Measurements from ENCODE around the gene GRAP2.

GRAP2 gene

GRCh38 chr22:39915295-39915726 is 14.4 kb downstream of the GRAP2 start:
- DNase-seq (ENCODE audit: low read depth) = no peak
- H3K4me3 ChIP-seq (ENCODE audit: control insufficient read depth, low read depth, low read length) = no peak overlapping the region
- TF ChIP-seq, protein P1, sequence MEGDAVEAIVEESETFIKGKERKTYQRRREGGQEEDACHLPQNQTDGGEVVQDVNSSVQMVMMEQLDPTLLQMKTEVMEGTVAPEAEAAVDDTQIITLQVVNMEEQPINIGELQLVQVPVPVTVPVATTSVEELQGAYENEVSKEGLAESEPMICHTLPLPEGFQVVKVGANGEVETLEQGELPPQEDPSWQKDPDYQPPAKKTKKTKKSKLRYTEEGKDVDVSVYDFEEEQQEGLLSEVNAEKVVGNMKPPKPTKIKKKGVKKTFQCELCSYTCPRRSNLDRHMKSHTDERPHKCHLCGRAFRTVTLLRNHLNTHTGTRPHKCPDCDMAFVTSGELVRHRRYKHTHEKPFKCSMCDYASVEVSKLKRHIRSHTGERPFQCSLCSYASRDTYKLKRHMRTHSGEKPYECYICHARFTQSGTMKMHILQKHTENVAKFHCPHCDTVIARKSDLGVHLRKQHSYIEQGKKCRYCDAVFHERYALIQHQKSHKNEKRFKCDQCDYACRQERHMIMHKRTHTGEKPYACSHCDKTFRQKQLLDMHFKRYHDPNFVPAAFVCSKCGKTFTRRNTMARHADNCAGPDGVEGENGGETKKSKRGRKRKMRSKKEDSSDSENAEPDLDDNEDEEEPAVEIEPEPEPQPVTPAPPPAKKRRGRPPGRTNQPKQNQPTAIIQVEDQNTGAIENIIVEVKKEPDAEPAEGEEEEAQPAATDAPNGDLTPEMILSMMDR (conservative IDR thresholded peaks at IDR 0.05; ENCODE audit: control insufficient read depth, insufficient read depth, low read depth, low read length) = no peak

- TF ChIP-seq, protein P1 (conservative IDR thresholded peaks at IDR 0.05; ENCODE audit: control insufficient read depth, insufficient read depth, low read depth, low read length) = no peak
- DNase-seq (ENCODE audit: low read depth) = no peak
- no peak overlapping the region for H3K4me3 ChIP-seq (ENCODE audit: control insufficient read depth, low read depth, low read length)
These were observed 15.6 kb downstream of the GRAP2 start for GRCh38 chr22:39916496-39916895.

- DNase-seq (ENCODE audit: low read depth) = no peak
- TF ChIP-seq, protein P1 (conservative IDR thresholded peaks at IDR 0.05; ENCODE audit: control insufficient read depth, insufficient read depth, low read depth, low read length) = no peak
- H3K4me3 ChIP-seq (ENCODE audit: control insufficient read depth, low read depth, low read length) = no peak overlapping the region
These were observed 16.3 kb downstream of the GRAP2 start for GRCh38 chr22:39917197-39917643.

DNA sequence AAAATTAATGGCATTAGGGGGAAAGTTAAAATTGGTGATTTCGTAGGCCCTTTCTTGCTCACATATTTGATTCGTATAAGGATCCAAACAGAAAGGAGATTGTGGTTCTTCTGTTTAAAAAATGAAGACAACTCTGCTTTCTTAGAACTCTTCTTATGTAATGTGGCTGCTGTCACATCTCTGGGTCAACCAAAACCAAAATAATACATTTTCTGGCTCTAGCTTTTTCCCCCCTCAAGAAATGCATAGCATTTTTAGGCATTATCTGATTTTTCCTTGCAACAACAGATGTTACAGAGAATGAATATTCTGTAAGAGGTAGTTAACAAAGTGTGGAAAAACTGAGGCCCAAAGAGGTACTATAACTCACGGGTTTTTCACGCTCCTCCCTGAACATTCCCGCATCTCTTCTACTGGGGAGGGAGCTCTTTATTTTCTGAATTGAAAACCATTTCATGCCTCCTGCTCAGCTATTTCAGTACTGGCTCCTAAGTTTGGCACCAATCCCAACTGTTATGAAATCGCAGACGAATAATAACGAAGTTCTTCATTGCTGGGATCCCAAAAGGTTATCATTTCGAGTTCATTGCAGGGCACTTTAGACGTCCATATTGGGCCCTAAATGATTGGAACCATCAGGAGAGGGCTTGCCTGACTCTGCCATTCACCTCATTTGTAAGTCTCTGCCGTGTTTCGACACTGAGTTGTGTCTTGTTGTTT is 17.1 kb downstream of the GRAP2 start:
- H3K4me3 ChIP-seq (ENCODE audit: control insufficient read depth, low read depth, low read length) = no peak overlapping the region
- TF ChIP-seq, protein P1 (conservative IDR thresholded peaks at IDR 0.05; ENCODE audit: control insufficient read depth, insufficient read depth, low read depth, low read length) = no peak
- DNase-seq (ENCODE audit: low read depth) = peak; percentile 12

- TF ChIP-seq, protein P1 (conservative IDR thresholded peaks at IDR 0.05; ENCODE audit: control insufficient read depth, insufficient read depth, low read depth, low read length) = no peak
- DNase-seq (ENCODE audit: low read depth) = no peak
- no peak overlapping the region for H3K4me3 ChIP-seq (ENCODE audit: control insufficient read depth, low read depth, low read length)
These were observed 19.4 kb downstream of the GRAP2 start for GRCh38 chr22:39920134-39920743.

DNA sequence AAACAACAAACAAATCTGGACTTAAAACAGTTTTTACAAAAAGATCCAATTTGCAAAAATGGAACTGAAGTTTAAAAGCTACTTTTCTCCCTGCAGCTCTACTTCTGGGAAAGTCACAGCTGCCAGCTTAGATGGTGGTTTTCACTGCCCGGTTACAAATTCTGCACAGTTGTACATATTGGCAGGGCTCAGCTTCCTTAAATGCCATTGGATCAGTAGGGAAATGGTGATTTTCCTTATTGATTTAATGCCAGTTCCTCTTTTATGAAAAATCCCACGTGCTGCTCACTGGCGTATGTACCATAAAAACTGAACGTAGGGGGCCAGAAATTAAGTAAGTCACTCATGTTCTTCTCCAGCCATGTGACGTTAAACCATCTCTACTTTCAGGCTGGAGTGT is 22.8 kb downstream of the GRAP2 start:
- DNase-seq (ENCODE audit: low read depth) = no peak
- TF ChIP-seq, protein P1 (conservative IDR thresholded peaks at IDR 0.05; ENCODE audit: control insufficient read depth, insufficient read depth, low read depth, low read length) = no peak
- no peak overlapping the region for H3K4me3 ChIP-seq (ENCODE audit: control insufficient read depth, low read depth, low read length)
